ENCODE data around the gene RFX1. TPM values are rescaled to one million over a fixed set of nuclear protein-coding genes. Genes with fewer than 3 reads are reported as not detected.

RFX1 gene
- total RNA-seq, 4 donors from 2014 or later = 2.7 to 7.2 (median 4.4) TPM

DNA sequence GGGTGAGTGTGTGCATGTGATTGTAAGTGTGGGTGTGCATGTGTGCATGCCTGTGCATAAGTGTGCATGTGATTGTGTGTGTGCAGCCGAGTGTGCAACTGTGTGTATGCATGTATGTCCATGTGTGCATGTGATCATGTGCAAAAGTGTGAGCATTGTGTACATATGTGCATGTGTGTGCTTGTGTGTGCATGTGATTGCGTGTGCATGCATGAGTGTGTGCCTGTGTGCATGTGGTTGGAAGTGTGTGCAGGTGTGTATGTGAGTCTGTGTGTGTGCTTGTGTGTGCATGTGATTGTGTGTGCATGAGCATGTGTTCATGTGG lies 71.4 kb downstream of the RFX1 start:
- Histone ChIP-seq H3K27me3 (peaks cover 7 to 15% (median 11%) of the 10 kb centered on the region in 3 donors), H3K36me3 (no peaks in the 10 kb centered on the region), H3K27ac (no peak overlapping the region), H3K4me1 (no peaks in the 10 kb centered on the region), H3K9me3 (no peaks in the 10 kb centered on the region), H3K4me3 (no peak overlapping the region)
- intact Hi-C loops (cut with DNase I; ENCODE audit: low total_unique reads) = no loop called here
- in situ Hi-C loops (cut with MboI; ENCODE audit: low sequenced_read_pairs in 4 of 4) = no loop called here
- DNase-seq (no peak), ATAC-seq (no peak)
- no peak for TF ChIP-seq POLR2A (IDR thresholded peaks at IDR 0.05)
- TF ChIP-seq, protein P1, sequence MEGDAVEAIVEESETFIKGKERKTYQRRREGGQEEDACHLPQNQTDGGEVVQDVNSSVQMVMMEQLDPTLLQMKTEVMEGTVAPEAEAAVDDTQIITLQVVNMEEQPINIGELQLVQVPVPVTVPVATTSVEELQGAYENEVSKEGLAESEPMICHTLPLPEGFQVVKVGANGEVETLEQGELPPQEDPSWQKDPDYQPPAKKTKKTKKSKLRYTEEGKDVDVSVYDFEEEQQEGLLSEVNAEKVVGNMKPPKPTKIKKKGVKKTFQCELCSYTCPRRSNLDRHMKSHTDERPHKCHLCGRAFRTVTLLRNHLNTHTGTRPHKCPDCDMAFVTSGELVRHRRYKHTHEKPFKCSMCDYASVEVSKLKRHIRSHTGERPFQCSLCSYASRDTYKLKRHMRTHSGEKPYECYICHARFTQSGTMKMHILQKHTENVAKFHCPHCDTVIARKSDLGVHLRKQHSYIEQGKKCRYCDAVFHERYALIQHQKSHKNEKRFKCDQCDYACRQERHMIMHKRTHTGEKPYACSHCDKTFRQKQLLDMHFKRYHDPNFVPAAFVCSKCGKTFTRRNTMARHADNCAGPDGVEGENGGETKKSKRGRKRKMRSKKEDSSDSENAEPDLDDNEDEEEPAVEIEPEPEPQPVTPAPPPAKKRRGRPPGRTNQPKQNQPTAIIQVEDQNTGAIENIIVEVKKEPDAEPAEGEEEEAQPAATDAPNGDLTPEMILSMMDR (IDR thresholded peaks at IDR 0.05 in 4 of 5, conservative IDR thresholded peaks at IDR 0.05 in 1 of 5) = no peak

- Histone ChIP-seq H3K4me1 (no peaks in the 10 kb centered on the region), H3K27me3 (peaks cover 7 to 14% (median 11%) of the 10 kb centered on the region in 3 donors), H3K4me3 (no peak overlapping the region), H3K36me3 (no peaks in the 10 kb centered on the region), H3K9me3 (no peaks in the 10 kb centered on the region), H3K27ac (no peak overlapping the region)
- in situ Hi-C loops (cut with MboI; ENCODE audit: low sequenced_read_pairs in 4 of 4) (no loop called here), intact Hi-C loops (cut with DNase I; ENCODE audit: low total_unique reads) (no loop called here)
- ATAC-seq (no peak), DNase-seq (no peak)
- TF ChIP-seq, protein P1 (IDR thresholded peaks at IDR 0.05 in 4 of 5, conservative IDR thresholded peaks at IDR 0.05 in 1 of 5) = no peak
- TF ChIP-seq POLR2A (IDR thresholded peaks at IDR 0.05) = no peak
These were observed 73.2 kb downstream of the RFX1 start for GRCh38 chr19:13932911-13933393.

- in situ Hi-C loops (cut with MboI; ENCODE audit: low sequenced_read_pairs in 4 of 4) = no loop called here
- peaks cover 0 to 1% of the 10 kb centered on the region in 2 donors for H3K36me3 ChIP-seq
- TF ChIP-seq, protein P1 (IDR thresholded peaks at IDR 0.05 in 4 of 5, conservative IDR thresholded peaks at IDR 0.05 in 1 of 5) = no peak
- no peak for TF ChIP-seq POLR2A (IDR thresholded peaks at IDR 0.05)
- no peaks in the 10 kb centered on the region for H3K4me1 ChIP-seq
- ATAC-seq = no peak
- H3K9me3 ChIP-seq = no peaks in the 10 kb centered on the region
- DNase-seq = no peak
- H3K27me3 ChIP-seq = peaks cover 7% of the 10 kb centered on the region in 3 donors
- H3K4me3 ChIP-seq = no peak overlapping the region
- no peak overlapping the region for H3K27ac ChIP-seq
- intact Hi-C loops (cut with DNase I; ENCODE audit: low total_unique reads) = no loop called here
These were observed 73.9 kb downstream of the RFX1 start for GRCh38 chr19:13932149-13932637.

GRCh38 chr19:13931391-13932148 lies 74.5 kb downstream of the RFX1 start:
- no peaks in the 10 kb centered on the region for H3K9me3 ChIP-seq
- H3K36me3 ChIP-seq = peaks cover 0 to 7% of the 10 kb centered on the region in 2 donors
- in situ Hi-C loops (cut with MboI; ENCODE audit: low sequenced_read_pairs in 4 of 4) (no loop called here), intact Hi-C loops (cut with DNase I; ENCODE audit: low total_unique reads) (no loop called here)
- ATAC-seq = no peak
- no peaks in the 10 kb centered on the region for H3K4me1 ChIP-seq
- no peak overlapping the region for H3K4me3 ChIP-seq
- H3K27me3 ChIP-seq = peaks cover 7% of the 10 kb centered on the region in 3 donors
- no peak for TF ChIP-seq POLR2A (IDR thresholded peaks at IDR 0.05)
- TF ChIP-seq, protein P1 (IDR thresholded peaks at IDR 0.05 in 4 of 5, conservative IDR thresholded peaks at IDR 0.05 in 1 of 5) = no peak
- H3K27ac ChIP-seq = no peak overlapping the region
- no peak for DNase-seq

Measured in gastrocnemius medialis (tissue), 4 donors.